Measurements from ENCODE around the gene TMEM182.
A peak's percentile ranks its signal among the peaks of the same experiment; 100 is the strongest.

Gene TMEM182

GRCh38 chr2:102761763-102762162 is at the start of gene TMEM182:
Gene TMEM182, plus strand, starts transcription at chr2:102762031. Its CDS starts 187 bp downstream, at chr2:102762218.
- no peak for DNase-seq (ENCODE audit: low read depth)

GRCh38 chr2:102717308-102718018 is 44.4 kb upstream of the TMEM182 start:
- no peak for DNase-seq (ENCODE audit: low read depth)

GRCh38 chr2:102718387-102719316 is 43.2 kb upstream of the TMEM182 start:
- no peak for DNase-seq (ENCODE audit: low read depth)

GRCh38 chr2:102724016-102724490 is 37.8 kb upstream of the TMEM182 start:
- DNase-seq (ENCODE audit: low read depth), result no peak

GRCh38 chr2:102724553-102724952 is 37.3 kb upstream of the TMEM182 start:
- DNase-seq (ENCODE audit: low read depth), result no peak

- no peak for DNase-seq (ENCODE audit: low read depth)
Observed at GRCh38 chr2:102726128-102727087, 35.4 kb upstream of the TMEM182 start.

- DNase-seq (ENCODE audit: low read depth), result no peak
Observed at GRCh38 chr2:102735416-102736109, 26.3 kb upstream of the TMEM182 start.

GRCh38 chr2:102736110-102736409 is 25.8 kb upstream of the TMEM182 start:
- no peak for DNase-seq (ENCODE audit: low read depth)

GRCh38 chr2:102736410-102737409 is 25.1 kb upstream of the TMEM182 start:
- DNase-seq (ENCODE audit: low read depth), result peak; percentile 81

- DNase-seq (ENCODE audit: low read depth), result no peak
Observed at GRCh38 chr2:102737431-102737830, 24.4 kb upstream of the TMEM182 start.

- no peak for DNase-seq (ENCODE audit: low read depth)
Observed at GRCh38 chr2:102743259-102743658, 18.6 kb upstream of the TMEM182 start.

- no peak for DNase-seq (ENCODE audit: low read depth)
Observed at GRCh38 chr2:102748107-102748506, 13.7 kb upstream of the TMEM182 start.

- DNase-seq (ENCODE audit: low read depth), result no peak
Observed at GRCh38 chr2:102749938-102750337, 11.9 kb upstream of the TMEM182 start.

- DNase-seq (ENCODE audit: low read depth), result no peak
Observed at GRCh38 chr2:102753563-102754159, 8.2 kb upstream of the TMEM182 start.

GRCh38 chr2:102754456-102755145 is 7.2 kb upstream of the TMEM182 start:
- no peak for DNase-seq (ENCODE audit: low read depth)

GRCh38 chr2:102755284-102755683 is 6.5 kb upstream of the TMEM182 start:
- DNase-seq (ENCODE audit: low read depth), result no peak

- DNase-seq (ENCODE audit: low read depth), result no peak
Observed at GRCh38 chr2:102758439-102758838, 3.4 kb upstream of the TMEM182 start.

GRCh38 chr2:102764083-102764482 is 2.3 kb downstream of the TMEM182 start:
- DNase-seq (ENCODE audit: low read depth), result no peak

- no peak for DNase-seq (ENCODE audit: low read depth)
Observed at GRCh38 chr2:102765061-102765460, 3.2 kb downstream of the TMEM182 start.
